HG03139 (cell line): Measurements from ENCODE around the gene PDZD4.

Source experiments
- ATAC-seq: cut with Tn5 transposase; IDR thresholded peaks from one replicate; pipeline ENCODE4 v1.9.1; 2021; ENCODE audit not compliant: unreplicated experiment

PDZD4 gene

GRCh38 chrX:153867671-153868070, 37.3 kb upstream of the PDZD4 start:
- ATAC-seq = no peak

GRCh38 chrX:153867139-153867538, 36.8 kb upstream of the PDZD4 start:
- no peak for ATAC-seq

- no peak for ATAC-seq
Measured at GRCh38 chrX:153866302-153867019, 36.1 kb upstream of the PDZD4 start.

GRCh38 chrX:153865685-153866084, 35.3 kb upstream of the PDZD4 start:
- no peak for ATAC-seq

GRCh38 chrX:153865321-153865580, 34.9 kb upstream of the PDZD4 start:
- no peak for ATAC-seq

- no peak for ATAC-seq
Measured at GRCh38 chrX:153864561-153865320, 34.4 kb upstream of the PDZD4 start.

GRCh38 chrX:153864101-153864500, 33.8 kb upstream of the PDZD4 start:
- no peak for ATAC-seq

- no peak for ATAC-seq
Measured at GRCh38 chrX:153863251-153863991, 33.1 kb upstream of the PDZD4 start.

GRCh38 chrX:153862369-153863250, 32.3 kb upstream of the PDZD4 start:
- ATAC-seq = no peak

- no peak for ATAC-seq
Measured at GRCh38 chrX:153861733-153862310, 31.5 kb upstream of the PDZD4 start.

GRCh38 chrX:153861151-153861550, 30.8 kb upstream of the PDZD4 start:
- ATAC-seq = no peak

- no peak for ATAC-seq
Measured at GRCh38 chrX:153857348-153857903, 27.1 kb upstream of the PDZD4 start.

GRCh38 chrX:153854702-153855101, 24.4 kb upstream of the PDZD4 start:
- no peak for ATAC-seq

GRCh38 chrX:153853902-153854267, 23.5 kb upstream of the PDZD4 start:
- no peak for ATAC-seq

GRCh38 chrX:153853180-153853901, 23.0 kb upstream of the PDZD4 start:
- ATAC-seq = no peak

- ATAC-seq = no peak
Measured at GRCh38 chrX:153851981-153852380, 21.6 kb upstream of the PDZD4 start.

- ATAC-seq = no peak
Measured at GRCh38 chrX:153848325-153848724, 18.0 kb upstream of the PDZD4 start.

GRCh38 chrX:153845842-153846241, 15.5 kb upstream of the PDZD4 start:
- ATAC-seq = no peak

GRCh38 chrX:153845195-153845594, 14.9 kb upstream of the PDZD4 start:
- ATAC-seq = no peak
